ENCODE results near the gene PSTPIP1. TPM values are rescaled to one million over a fixed set of nuclear protein-coding genes. Genes with fewer than 3 reads are reported as not detected.

PSTPIP1 gene
- total and polyA plus RNA-seq, 2 of the 8 experiments (the other 6 are each of a cell fraction or from before 2014, with no cell fraction given): 1.6 to 1.8 TPM

- Histone ChIP-seq H4K8ac (ENCODE audit: extremely low read depth, insufficient read depth, low read length) (peak within 1 kb of the TSS; percentile 84; the same call in 1 of the 2 replicates), H4K20me1 (replicated peaks in 1 of 2; ENCODE audit: control insufficient read depth in 1 of 2, insufficient read depth in 2 of 2, low read length in 2 of 2) (peaks cover 6 to 8% of the 10 kb centered on the region in 2 experiments), H3K9me3 (ENCODE audit: insufficient read depth in 2 of 2, low read depth in 1 of 2, low read length in 1 of 2) (no peaks in the 10 kb centered on the region), H3K14ac (ENCODE audit: insufficient read length) (no peak within 1 kb of the TSS), H2AFZ (ENCODE audit: low read length) (peak within 1 kb of the TSS; percentile 96), H3K4me1 (replicated peaks in 1 of 4; ENCODE audit: control insufficient read depth in 3 of 4, insufficient read depth in 4 of 4, low read length in 3 of 4) (peaks cover 0 to 10% (median 4%) of the 10 kb centered on the region in 4 experiments; a peak in 5 of 7 replicates), H2AK5ac (ENCODE audit: low read depth, low read length) (no peak within 1 kb of the TSS), H3K4ac (replicated peaks; ENCODE audit: insufficient read length, low read depth, low read length) (no peak within 1 kb of the TSS), H2BK120ac (replicated peaks; ENCODE audit: low read depth, low read length) (no peak within 1 kb of the TSS), H3K18ac (ENCODE audit: extremely low read depth, low read length) (peak within 1 kb of the TSS; percentile 78), H3K79me2 (ENCODE audit: control insufficient read depth in 1 of 2, insufficient read depth in 2 of 2, low read length in 2 of 2) (peaks cover 0 to 44% of the 10 kb centered on the region in 2 experiments; a peak in 2 of 4 replicates), H2BK5ac (ENCODE audit: low read depth, low read length) (no peak within 1 kb of the TSS), H3K27me3 (replicated peaks in 1 of 4; ENCODE audit: control insufficient read depth in 3 of 4, extremely low read depth in 1 of 4, insufficient read depth in 3 of 4, low read length in 3 of 4) (peaks cover 0 to 2% (median 0%) of the 10 kb centered on the region in 4 experiments; a peak in 1 of 7 replicates), H2BK12ac (ENCODE audit: low read depth, low read length) (no peak within 1 kb of the TSS), H2BK20ac (ENCODE audit: low read length) (no peak within 1 kb of the TSS), H3K4me2 (ENCODE audit: insufficient read depth in 1 of 2, low read depth in 2 of 2, low read length in 2 of 2) (peak within 1 kb of the TSS; percentile 74 to 75), H2BK15ac (ENCODE audit: low read length) (no peak within 1 kb of the TSS), H3K79me1 (ENCODE audit: low read depth, low read length) (peaks cover 3% of the 10 kb centered on the region; the same call in 1 of the 2 replicates), H3K23me2 (ENCODE audit: low read depth, low read length) (peaks cover 6% of the 10 kb centered on the region), H3K4me3 (ENCODE audit: extremely low read depth in 1 of 4, insufficient read depth in 2 of 4, low read depth in 3 of 4, low read length in 4 of 4) (peak within 1 kb of the TSS; percentile 72 to 90 (median 78)), H4K91ac (replicated peaks; ENCODE audit: insufficient read length, low read length) (no peak within 1 kb of the TSS), H3K27ac (ENCODE audit: low read depth, low read length) (peak within 1 kb of the TSS; percentile 80; the same call in 1 of the 2 replicates), H4K5ac (ENCODE audit: insufficient read length, low read depth, low read length) (peak within 1 kb of the TSS; percentile 68), H3K36me3 (ENCODE audit: control insufficient read depth in 2 of 4, insufficient read depth in 4 of 4, low read length in 3 of 4) (no peaks in the 10 kb centered on the region), H3K23ac (ENCODE audit: insufficient read length) (no peak within 1 kb of the TSS), H3K56ac (replicated peaks; ENCODE audit: insufficient read length, low read depth, low read length) (no peak within 1 kb of the TSS), H3K9ac (replicated peaks in 1 of 4; ENCODE audit: extremely low read depth in 1 of 4, low read depth in 3 of 4, low read length in 3 of 4) (peak within 1 kb of the TSS; percentile 68 to 94 (median 78))
- 3% methylated on average over 34 of the region's 97 CpGs; no CpG with 5 or more reads in 1 of the 2 experiments for WGBS, 2 experiments (ENCODE audit: extremely low coverage in 1 of 2, insufficient coverage in 1 of 2, insufficient read length in 1 of 2, insufficient replicate concordance in 2 of 2, low coverage in 1 of 2, low lambda C conversion rate in 2 of 2, missing lambda C conversion rate in 1 of 2)
- peak; percentile 79 to 94 for DNase-seq (ENCODE audit: low read depth in 1 of 2, low spot score in 2 of 2)
- no peak for FAIRE-seq
- POLR2A ChIA-PET (ENCODE audit: partially characterized antibody): interaction anchor here (0.7 to 1.2 kb wide), 13 partner anchors 9 to 468 kb away, joined by 3 to 6 read pairs (median 4); partner anchors contain the start of gene PSTPIP1
- CTCF ChIA-PET (ENCODE audit: partially characterized antibody): no interaction called here
- peak; percentile 82 for TF ChIP-seq POLR2AphosphoS5 (IDR thresholded peaks at IDR 0.05; ENCODE audit: low read depth, low read length)
- TF ChIP-seq SIRT6 (IDR thresholded peaks at IDR 0.05; ENCODE audit: low read length): no peak
- peak; percentile 77 for TF ChIP-seq ASH2L (IDR thresholded peaks at IDR 0.05; ENCODE audit: low read length)
- no peak for TF ChIP-seq SRF (IDR thresholded peaks at IDR 0.05; ENCODE audit: low read depth, low read length)
- 0 out of 2 replicates have a peak, but pooled peaks have one; percentile 24 for TF ChIP-seq USF2 (IDR thresholded peaks at IDR 0.05; ENCODE audit: low read length)
- no peak; the same call in 1 of the 2 replicates for TF ChIP-seq GABPA (IDR thresholded peaks at IDR 0.05; ENCODE audit: borderline replicate concordance, insufficient read depth, low read length)
- no peak for TF ChIP-seq HDAC2 (IDR thresholded peaks at IDR 0.05; ENCODE audit: borderline replicate concordance in 1 of 2, low read depth in 2 of 2, low read length in 2 of 2)
- peak; percentile 40 for TF ChIP-seq KDM4A (IDR thresholded peaks at IDR 0.05; ENCODE audit: low read depth, low read length, severe bottlenecking)
- TF ChIP-seq TAF1 (IDR thresholded peaks at IDR 0.05; ENCODE audit: low read depth, low read length): peak; percentile 91
- TF ChIP-seq BACH1 (IDR thresholded peaks at IDR 0.05; ENCODE audit: low read length): no peak
Observed at GRCh38 chr15:77070495-77071304, 75.8 kb downstream of the PSTPIP1 start, which contains the start of gene TSPAN3. Gene TSPAN3 (minus strand): TSS chr15:77071109. CDS start chr15:77070954, 155 bp downstream.
